ENCODE data around the gene MORN1.
"Not testable (repeated sequence)": the region's sequence is repeated elsewhere in the genome, so short reads cannot be mapped to it uniquely, and the experiment has no call there.

MORN1 gene

DNA sequence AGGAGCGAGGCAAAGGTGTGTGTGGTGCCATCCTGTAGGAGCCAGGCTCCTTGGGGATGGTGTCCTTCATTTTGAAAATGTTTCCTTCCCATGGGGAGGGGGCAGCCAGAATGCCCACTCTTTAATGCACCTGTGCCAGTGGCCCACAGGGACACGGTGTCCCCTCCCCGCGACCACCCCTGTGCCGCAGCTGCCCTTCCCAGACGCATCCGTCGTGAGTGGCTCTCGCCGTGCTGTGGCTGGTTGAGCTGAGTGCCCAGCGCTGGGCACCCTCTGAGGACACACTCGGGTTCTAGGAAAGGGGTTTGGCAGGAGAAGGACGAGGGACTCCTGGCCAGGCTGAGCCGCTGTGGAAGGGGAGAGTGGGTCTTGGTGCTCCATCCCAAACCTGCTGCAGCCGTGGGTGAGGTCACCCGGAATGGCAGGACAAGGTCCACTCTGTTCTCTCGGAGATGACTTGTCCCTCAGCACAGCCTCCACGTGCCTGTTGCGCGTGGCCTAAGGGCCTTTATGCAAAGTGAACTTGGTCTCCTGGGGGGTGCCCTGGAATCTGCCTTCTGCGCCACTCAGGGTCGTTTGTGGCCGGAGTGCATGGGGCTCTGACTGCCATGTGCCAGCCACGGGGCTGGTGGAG, 88.9 kb downstream of the MORN1 start:
- DNase-seq = no peak

DNA sequence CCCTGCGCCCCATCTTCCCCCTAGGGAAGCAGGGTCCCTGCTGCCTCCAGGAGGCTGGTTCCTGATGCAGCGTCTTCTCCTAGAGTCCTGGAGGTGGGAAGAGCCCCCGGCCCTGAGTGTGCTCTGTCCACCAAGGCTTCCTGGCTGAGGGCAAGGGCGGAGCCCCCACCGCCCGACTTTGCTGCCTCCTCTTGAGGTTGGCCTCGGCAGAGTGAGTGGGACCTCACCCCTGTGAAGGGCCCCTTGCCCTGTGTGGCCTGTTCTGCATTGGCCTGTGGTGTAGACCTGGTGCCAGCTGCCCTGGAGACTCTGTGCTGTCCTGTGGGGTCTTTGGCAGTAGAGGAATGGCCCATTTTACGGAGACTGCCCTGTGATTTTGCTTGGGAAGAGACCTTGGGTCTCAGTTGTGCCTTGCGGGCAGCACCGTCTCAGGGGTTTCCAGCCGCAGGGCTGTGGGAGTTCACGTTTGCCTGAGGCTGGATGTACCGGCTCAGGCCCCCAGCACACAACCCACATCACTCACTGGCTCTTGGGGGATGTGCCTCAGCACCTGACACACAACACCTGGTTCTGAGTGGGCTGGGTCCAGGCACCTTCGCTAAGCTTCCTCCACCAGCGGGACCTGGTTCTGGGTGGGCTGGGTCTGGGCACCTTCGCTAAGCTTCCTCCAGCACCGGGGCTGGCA, 89.6 kb downstream of the MORN1 start:
- DNase-seq = no peak

DNA sequence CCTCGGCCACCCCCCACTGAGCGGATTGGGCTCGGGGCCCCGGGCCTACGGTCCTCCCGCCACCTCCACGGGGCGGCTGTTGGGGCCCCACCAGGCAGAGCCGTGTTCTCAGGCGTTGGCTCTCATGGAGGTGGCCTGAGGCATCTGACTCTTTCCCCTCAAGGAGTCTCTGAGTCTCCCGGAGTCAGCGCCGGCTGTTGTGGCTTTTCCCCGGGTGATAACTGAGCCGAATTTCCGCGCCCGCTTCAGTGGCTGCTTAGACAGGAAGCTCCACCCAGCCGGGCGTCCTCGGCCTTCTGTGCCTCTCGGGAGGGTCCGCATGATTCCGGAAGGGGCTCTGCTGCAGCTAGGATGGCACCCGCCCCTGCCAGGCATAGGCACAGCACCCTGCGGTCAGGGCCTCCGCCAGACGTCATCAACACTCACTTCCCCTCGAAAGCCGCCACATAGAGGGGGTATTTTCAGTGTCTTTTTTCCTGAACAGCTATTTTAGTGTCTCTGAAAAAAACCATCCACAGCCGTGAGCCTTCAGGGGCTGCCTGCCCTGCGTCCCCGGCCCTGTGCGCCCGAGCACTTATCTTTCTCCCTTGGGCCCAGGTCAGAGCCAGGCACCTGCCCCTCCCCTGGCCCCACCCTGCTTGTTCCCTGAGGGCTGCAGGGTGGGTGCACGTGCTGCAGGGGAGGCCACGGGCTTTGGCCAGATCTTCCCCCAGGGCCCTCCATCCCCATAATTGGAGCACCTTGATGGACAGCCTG, 90.3 kb downstream of the MORN1 start:
- DNase-seq = no peak

DNA sequence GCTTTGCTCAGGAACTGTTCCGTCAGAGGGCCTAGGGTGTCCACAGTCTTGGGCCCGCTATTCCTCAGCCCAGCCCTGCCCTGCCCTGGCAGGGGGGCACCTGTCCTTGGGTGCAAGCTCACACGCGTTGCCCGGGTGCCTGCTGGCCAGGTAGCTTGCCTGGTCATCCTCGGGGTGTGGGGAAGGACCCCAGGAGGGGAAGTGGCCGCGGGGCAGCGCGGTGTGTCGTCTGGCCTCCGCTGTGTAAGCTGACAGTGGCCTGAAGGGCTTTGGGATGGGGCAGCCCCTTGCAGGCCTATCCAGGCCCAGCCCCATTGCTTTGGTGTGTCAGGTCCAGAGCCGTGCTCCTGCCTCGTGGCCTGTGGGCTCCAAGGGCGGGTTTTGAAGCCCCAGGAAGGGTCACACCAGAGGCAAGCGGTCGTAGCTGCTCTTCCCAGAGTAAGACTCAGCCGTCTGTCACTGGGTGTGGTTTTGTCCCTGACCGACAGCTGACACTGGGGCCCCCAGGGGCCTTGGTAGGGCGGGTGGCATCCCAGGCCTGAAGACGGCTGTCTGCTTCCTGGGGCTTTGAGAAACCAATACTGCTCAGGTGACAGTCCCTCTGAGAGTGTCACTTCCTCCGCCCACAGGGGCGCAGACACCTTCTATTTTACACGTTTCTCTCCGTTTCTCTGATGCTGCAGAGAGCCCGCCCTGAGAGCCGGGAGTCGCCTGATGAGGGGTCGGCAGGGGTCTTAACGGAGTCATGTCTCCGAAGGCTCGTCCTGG, 91.2 kb downstream of the MORN1 start:
- no peak for DNase-seq

DNA sequence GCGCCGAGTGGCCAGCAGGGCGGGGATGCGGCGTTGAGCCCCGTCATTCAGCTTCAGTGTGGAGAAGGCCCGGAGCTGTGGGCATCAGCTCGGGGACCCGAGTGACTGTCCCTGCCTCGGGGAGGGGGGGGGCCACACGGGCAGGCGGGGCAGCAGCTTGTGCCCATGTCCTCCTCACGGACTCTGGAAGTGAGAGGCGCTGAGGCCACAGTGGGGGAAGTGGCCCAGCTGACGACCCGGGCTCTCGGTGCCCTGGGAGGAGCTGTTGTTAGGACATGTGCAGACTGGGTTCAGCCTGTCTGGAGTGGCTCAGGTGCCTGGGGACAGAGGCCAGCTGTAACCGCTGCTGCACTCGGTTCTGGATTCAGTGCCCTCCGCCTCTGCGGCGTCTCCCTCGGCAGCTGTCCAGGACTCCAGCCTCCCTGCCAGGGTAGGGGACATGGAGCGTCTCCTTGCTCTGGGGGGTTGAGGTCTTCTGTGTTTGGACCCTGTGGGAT, 92.2 kb downstream of the MORN1 start:
- DNase-seq = no peak

DNA sequence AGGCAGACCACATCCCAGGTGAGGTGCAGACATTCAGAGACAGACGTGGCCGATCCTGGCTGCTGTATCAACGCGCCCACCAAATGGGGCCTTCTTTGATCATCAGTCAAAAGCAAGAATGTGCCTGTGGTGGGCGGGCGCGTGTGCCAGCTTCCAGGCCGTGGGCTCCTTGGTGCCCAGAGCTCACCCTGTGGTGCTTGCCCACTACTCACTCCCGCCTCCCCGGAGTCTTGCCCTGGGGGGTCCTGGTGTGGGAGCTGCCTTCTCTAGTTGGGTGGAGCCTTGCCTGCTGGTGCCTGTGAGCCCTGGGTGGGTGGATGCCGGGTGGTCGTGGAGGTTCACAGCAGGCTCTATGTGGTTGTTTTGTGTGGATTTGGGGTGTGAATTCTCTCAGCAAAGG, 92.7 kb downstream of the MORN1 start:
- DNase-seq = no peak

DNA sequence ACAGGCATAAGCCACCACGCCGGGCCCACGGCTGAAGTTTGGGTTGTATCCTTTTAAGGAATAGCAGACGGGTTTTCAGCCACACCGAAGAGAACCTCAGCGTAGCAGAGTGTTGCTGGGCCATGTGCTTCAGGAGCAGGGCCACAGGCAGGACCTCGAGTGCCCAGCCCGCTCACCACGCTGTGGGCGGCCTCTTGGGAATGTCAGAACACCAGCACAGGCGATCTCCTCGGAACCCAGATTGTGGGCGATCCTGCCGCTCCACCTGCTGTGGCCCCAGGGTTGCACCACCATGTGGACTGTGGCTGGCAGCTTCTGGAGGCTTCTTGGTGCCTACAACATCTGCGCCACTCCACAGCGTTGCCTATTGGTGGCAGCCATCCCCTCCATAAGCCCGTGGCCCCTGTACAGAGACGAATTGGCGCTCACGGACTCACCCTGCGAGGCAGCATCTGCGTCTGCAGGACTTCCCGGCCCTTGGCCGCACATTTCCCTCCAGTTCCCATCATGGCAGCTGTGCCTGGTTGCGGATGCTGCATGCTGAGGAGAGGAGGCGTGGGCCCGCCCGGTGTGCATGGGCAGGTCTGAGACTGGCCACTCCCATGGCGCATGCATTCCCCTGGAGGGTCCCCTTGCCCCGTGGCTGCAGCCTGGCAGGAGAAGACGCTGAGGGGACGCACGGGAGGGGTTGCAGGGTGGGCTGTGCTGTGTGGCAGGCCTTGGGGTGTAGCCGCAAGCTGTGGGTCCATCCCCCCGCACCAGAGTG, 93.9 kb downstream of the MORN1 start:
- DNase-seq = no peak

DNA sequence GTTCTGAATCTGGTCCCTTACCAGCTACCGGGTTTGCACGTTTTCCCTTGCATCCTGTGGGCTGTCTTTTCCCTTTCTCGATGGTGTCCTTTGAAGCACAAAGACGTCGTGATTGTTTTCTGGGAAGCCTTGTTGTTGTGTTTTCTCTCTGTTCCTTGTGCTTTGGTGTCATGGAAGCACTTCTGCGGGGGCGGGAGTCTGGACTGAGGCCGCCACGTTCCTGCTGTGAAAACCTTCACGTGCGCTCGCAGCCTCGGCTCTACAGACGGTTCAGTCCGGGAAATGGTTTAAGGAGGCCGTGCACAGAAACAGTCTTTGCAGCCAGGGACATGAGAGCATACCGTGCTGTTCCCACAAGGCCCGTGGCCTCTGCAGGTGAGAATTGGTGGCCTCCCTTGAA, 94.7 kb downstream of the MORN1 start:
- no peak for DNase-seq

DNA sequence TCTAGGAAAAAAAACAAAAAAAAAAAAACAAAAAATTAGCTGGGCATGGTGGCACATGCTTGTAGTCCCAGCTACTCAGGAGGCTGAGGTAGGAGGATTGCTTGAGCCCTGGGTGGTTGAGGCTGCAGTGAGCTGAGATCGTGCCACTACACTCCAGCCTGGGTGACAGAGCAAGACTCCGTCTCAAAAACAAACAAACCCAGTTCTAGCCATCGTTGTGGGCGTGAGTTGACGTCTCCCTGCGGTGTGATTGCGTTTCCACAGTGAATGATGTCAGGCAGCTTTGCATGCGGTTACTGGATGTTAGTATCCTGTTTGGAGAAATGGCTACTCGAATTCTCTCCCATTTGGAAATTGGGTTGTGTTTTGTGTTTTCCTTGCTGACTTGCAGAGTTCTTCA, 95.1 kb downstream of the MORN1 start:
- not testable (repeated sequence) for DNase-seq

DNA sequence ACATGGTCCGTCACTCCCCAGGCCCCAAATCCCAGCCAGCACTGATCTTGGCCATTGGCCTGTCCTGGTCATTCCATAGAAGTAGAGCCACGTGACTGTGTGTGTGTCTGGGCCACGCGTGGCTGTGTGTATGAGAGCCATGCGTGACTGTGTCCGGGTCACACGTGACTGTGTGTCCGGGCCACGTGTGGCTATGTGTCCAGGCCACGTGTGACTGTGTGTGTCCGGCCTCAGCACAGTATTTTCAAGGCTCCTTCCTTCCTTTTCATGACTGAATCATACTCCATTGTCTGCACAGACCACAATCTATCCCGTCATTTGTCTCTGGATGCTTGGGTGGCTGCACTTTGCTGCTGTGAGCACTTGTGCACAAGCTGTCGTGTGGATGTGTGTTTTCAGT, 95.8 kb downstream of the MORN1 start:
- no peak for DNase-seq

DNA sequence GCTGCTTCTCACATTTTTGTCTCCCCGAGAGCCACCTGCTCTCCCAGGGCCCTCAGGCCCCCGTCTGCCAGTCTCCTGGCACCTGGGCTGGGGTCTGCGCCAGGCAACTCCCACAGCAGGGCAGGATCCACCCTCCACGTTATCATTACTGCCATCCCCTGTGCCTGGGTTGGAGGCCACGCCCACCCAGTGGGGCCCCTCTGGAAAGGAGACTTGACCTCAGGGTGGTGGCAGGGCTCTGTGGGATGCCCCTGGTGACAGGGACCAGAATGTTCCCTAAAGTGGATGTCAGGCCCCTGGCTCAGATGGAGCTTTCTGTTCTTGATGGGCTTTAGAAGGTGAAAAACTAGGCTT, 96.7 kb downstream of the MORN1 start:
- no peak for DNase-seq

DNA sequence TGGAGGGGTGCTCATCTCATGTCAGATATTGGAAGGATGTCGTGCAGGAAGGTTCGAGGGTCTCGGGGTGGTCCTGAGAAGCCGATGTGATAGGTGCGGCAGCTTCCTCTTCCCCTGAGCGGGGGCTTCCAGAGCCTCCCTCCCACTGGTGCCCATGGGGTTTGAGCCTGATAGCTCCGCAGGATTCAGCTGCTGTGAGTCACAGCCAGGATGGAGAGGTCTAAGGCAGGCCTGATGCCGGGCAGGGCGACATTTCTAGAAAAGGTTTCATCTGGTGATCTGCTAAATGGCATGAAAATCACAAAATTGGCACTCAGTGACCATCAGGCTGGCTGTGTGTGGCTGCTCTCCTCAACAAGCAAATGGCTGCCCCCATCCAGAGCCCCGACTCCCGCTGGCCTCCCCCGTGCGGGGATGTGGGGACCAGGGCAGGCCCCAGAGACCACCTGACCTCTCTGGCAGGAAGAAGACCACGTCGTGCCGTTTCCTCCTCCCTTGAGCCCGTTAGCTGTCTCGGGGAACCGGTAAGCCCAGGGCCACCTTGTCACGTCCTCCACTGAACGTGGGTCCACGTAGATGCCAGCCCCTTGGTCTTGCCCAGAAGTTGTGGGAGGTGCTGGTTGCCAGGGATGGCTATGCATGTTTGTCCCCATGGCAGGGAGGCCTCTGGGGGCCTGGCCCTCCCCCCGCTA, 97.2 kb downstream of the MORN1 start:
- no peak for DNase-seq

DNA sequence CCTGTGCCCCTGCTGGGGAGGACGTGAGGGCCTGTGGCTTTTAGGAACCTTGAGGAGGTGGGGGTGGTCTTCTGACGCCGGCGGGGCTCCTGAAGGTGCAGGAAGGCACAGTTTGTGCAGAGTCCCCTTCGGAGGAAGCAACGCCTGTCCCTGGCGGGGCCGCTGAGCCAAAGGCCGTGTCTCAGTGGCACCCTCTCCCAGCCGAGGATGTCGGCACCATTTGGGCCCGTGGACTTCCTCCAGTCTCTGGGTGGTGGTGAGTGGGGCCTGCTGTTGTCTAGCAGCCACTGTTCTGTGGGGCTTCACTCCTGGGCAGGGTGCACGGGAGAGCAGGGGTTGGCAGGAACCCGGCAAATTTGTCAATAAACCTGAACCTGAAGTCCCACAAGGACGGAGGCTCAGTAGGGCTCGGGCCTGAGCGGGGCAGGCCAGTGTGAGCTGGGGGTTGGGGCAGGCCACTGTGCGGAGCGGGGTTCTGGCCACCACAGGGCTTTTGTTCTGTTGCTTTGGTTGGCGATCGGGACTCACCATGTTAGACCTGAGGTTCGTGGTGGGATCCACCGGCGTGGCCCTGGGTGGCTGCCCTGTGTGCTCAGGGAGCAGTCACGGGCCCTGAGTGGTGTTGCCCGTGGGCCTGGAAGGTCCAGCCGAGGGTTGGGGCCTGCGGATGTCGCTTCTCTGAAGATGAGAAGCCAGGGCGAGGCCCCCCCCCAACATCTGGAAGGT, 98.5 kb downstream of the MORN1 start:
- DNase-seq = no peak

DNA sequence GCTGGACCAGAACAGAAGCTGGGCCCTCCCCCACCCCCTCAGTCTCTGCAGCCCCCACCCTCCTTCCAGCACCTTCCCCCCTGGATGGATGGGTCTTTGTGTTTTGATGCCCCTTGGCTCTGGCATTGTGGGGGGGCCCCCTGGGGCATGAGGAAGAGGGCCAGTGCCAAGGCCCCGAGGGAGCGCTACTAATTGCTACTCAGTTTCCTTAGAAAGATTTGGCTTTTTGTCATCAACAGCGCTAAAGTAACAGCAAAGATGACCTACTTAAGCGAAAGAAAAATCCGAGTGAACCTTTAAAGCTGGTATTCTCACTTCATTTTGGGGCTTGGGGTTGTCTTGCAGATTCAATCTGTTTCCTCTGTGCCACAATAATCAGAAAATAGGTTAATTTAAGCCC, 99.8 kb downstream of the MORN1 start:
- no peak for DNase-seq

DNA sequence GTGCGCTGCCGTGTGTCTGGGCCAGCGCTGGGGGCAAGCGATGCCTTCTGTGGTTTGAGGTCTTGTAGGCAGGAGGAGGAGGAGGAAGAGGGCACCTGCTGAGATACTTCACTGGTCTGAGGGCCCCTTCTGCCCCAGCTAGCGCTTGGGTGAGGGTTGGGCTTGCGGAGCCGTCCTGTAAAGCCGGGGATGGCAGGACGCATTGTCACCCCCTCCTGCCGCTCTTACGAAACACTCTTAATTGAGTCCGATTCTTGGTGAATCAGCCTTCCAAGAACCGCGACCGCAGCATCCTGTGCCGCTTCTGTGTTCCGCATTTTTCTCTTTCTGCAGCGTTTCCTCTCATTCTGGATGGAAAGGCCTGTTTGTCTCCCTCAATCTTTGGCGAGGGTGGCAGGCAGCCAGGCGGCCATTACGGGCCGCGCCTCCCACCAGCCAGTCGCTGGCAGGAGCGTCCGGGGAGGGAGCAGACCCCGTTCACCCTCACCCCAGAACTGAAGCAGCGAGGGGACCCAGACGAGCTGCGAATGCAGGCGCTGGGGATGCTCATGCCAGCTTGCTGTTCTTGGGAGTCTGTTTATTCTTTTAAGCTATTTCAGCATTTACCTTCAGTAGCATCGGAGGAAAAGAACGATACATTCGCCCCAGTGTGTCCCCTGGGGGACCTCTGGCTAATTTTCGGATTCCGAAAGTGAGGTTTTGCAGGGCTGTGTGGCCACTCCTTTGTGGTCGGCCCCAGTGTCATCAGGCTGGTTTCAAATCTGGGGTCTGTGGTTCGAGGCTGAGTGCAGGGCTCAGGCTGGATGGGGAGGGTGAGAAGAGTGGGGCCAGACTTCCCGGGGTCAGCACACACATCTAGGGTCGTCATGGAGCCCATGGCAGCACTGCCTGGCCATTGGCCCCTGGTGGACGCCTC, 100.5 kb downstream of the MORN1 start:
- DNase-seq = no peak

DNA sequence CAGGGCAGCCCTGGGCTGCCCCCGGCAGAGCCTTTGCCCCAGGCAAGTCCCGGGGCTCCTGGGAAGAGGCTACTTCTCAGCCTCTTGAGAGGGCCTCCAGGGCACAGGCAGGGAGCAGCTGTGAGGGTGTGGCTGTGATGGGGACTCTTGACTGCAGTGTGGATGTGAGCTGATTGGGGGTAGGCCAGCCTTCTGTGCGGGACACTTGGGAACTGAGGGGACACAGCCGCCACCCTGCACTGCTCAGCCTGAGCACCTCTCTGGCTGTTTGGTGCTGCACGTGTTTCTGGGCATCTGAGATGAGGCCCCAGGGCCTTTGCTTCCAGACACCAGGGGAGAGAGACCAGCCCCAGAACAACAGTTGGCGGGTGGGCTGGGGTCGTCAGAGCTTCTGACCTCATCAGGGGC, 101.2 kb downstream of the MORN1 start:
- DNase-seq = no peak

DNA sequence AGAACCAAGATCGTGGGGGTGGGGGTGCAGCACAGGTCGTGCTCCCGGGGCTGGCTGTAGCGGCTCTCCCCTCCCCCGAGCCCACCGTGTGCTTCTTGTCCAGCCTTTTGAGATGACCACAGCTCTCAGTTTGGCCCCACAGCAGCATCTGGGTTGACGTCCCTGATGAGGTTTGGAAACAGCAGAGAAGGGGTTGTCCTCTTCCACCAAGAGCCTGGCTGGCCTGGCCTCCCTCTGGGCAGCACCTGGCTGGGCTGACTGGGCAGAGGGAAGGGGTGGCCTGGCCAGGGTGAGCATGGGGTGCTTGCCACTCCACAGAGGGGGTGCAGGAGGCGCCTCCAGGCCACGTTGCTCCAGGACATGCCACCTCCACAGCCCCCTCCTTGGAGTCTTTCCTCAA, 101.7 kb downstream of the MORN1 start:
- DNase-seq = no peak

DNA sequence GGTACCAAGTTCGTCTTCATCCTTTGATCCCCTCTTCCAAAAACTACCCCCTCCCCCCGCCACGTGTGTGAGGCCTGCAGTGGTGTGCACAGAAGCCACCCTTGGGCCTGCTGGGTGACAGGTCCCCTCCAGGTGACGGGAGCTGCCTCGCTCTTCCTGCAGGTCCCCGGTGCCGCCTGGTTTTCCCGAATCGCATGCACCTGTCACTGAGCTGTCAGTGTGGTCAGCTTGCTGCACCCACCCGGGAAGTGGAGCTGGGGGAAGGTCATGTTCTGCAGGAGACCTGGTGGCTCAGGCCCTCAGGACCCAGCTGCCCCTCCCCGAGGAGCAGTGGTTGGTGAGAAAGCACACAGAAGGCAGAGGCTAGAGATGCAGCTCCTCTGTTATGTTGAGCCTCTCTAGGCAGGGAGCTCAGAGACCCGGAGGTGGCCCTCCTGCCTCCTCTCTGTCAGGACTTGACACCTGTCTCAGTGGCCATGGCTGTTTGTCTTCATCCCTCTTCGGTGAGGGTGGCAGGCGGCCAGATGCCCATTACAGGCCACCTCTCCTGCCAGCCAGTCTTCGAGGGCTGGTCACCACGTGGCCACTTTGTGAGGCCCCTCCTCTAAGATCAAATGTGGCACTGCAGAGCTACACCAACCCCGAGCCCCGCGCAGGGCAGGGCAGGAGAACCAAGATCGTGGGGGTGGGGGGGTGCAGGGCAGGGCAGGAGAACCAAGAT, 102.4 kb downstream of the MORN1 start:
- DNase-seq = no peak

DNA sequence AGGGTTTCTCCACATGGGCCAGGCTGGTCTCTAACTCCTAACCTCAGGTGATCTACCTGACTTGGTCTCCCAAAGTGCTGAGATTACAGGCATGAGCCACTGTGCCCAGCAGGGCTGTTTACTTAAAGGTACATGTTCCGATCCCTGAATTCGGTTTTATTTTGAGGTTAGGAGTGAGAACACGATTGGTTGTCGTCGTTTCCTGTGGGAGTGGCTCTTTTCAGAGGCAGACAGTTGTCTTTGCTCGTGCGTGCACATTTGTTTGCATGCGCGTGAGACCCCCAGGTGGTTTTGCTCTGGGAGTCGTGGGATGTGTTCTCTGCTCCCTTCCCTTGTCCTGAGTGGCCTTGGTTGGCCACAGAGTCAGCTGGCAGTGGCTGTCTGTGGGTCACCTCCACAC, 103.0 kb downstream of the MORN1 start:
- DNase-seq = no peak

DNA sequence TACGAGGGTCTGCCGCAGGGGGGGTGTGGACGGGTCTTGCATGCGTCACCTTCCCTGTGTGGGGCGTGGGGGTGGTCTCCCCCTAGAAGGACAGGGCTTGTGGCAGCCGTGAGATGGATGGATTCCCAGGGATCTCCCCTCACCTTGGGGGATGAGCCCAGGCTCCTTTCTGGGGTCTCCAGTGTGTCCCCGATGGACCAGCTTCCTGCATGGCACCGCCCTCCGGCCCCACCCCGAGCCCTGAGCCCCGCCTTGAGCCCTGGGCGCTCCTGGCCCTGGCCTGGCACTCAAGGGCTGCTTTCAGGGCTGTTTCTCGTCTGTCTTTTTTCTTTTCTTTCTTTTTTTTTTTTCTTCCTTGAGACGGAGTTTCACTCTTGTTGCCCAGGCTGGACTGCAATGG, 103.7 kb downstream of the MORN1 start:
- no peak for DNase-seq

All from NCI-H2171 (cell line).